HCT116 (cell line): ENCODE data around the gene GNA12. TPM values are rescaled to one million over a fixed set of nuclear protein-coding genes. Genes with fewer than 3 reads are reported as not detected.

ENCODE experiments used
- ATAC-seq: fragments of 200-7000 bp; cut with Tn5 transposase; 2 replicates; pipeline ENCODE4 v1.9.1; 2020; ENCODE audit warnings: mild to moderate bottlenecking, moderate library complexity
- BruUV-seq: library from RNA; stranded (reverse); fragments of 400-500 nt; replicated peaks from 2 replicates; lab custom pipeline; 2021; lab: Mats Ljungman, UMichigan
- CTCF ChIA-PET: fragments of 300-600 bp; sonication (Branson Sonifier 250); formaldehyde crosslinking; loops from one replicate; lab custom pipeline; 2021; ENCODE audit warnings: antibody characterized with exemption; lab: Charles Lee
- POLR2A ChIA-PET: fragments of 300-600, 350-600 bp; sonication (Branson Sonifier 250); formaldehyde crosslinking; loops from one replicate; lab custom pipeline; 2021; ENCODE audit warnings: antibody characterized with exemption; lab: Charles Lee
- RAD21 ChIA-PET, 2 experiments: fragments of 300-600 bp; sonication (Branson Sonifier 250); formaldehyde crosslinking; loops; one replicate each; lab custom pipeline; 2023; ENCODE audit warnings: low total read pairs in 2 of 2; ENCODE audit not compliant: uncharacterized antibody in 2 of 2, unreplicated experiment in 2 of 2, low non-redundant PET in 1 of 2; lab: Charles Lee
- DNase-seq: peaks from one replicate; pipeline ENCODE4 v3.0.0-alpha.2; 2010; ENCODE audit warnings: low read depth, low spot score
- H2AFZ ChIP-seq: fragments of 200-600 bp; shearing (Covaris generic), sonication (generic); 2 replicates; pipeline ENCODE4 v1.6.1; 2017; ENCODE audit warnings: low read depth, mixed run types, mixed read lengths, antibody characterized with exemption, low read length; ENCODE audit not compliant: poor library complexity, severe bottlenecking
- H3K27ac ChIP-seq: 2 replicates; pipeline ENCODE4 v1.5.1; 2012; ENCODE audit warnings: low read depth, low read length
- H3K27me3 ChIP-seq: fragments of 200-600 bp; sonication (generic); 2 replicates; pipeline ENCODE4 v1.6.1; 2016; ENCODE audit warnings: mixed run types, low read length, mixed read lengths; ENCODE audit not compliant: insufficient read depth
- H3K36me3 ChIP-seq, 2 experiments: fragments of 200-500 bp in 1 of 2; fragments of 200-600 bp in 1 of 2; sonication (Bioruptor generic) in 1 of 2; sonication (generic) in 1 of 2; 2 replicates each; pipeline versions ENCODE4 v1.5.1 to v1.6.1; 2014 to 2016; ENCODE audit warnings: low read length in 2 of 2, inconsistent platforms in 1 of 2, mixed read lengths in 1 of 2, mixed run types in 1 of 2; ENCODE audit not compliant: insufficient read depth in 2 of 2, control insufficient read depth in 1 of 2
- H3K4me1 ChIP-seq, 2 experiments: fragments of 200-600 bp in 1 of 2; sonication (generic) in 1 of 2; 2 replicates each; pipeline versions ENCODE4 v1.5.1 to v1.6.1; 2012 to 2017; ENCODE audit warnings: low read length in 2 of 2, inconsistent platforms in 1 of 2, mild to moderate bottlenecking in 1 of 2, mixed read lengths in 1 of 2, mixed run types in 1 of 2, moderate library complexity in 1 of 2; ENCODE audit not compliant: insufficient read depth in 2 of 2, control insufficient read depth in 1 of 2
- H3K4me2 ChIP-seq: fragments of 200-600 bp; sonication (generic); 2 replicates; pipeline ENCODE4 v1.6.1; 2017; ENCODE audit warnings: mixed run types, low read length, mixed read lengths
- H3K4me3 ChIP-seq, 2 experiments: fragments of 200-600 bp in 1 of 2; sonication (generic) in 1 of 2; replicated peaks in 1 of 2; 2 replicates each; pipeline ENCODE4 v1.5.1; 2011 to 2016; ENCODE audit warnings: low read length in 2 of 2, control low read depth in 1 of 2, low read depth in 1 of 2, mild to moderate bottlenecking in 1 of 2, mixed read lengths in 1 of 2, mixed run types in 1 of 2
- H3K79me2 ChIP-seq: fragments of 200-600 bp; sonication (generic); 2 replicates; pipeline ENCODE4 v1.6.1; 2017; ENCODE audit warnings: mild to moderate bottlenecking, mixed run types, low read length, moderate library complexity, mixed read lengths; ENCODE audit not compliant: insufficient read depth
- H3K9ac ChIP-seq: fragments of 200-600 bp; sonication (generic); 2 replicates; pipeline ENCODE4 v1.6.1; 2016; ENCODE audit warnings: low read length, mixed read lengths
- H3K9me2 ChIP-seq: fragments of 200-600 bp; sonication (generic), shearing (Covaris generic); 2 replicates; pipeline ENCODE4 v1.6.1; 2017; ENCODE audit warnings: mixed run types, mild to moderate bottlenecking, moderate library complexity; ENCODE audit not compliant: insufficient read depth
- H3K9me3 ChIP-seq, 2 experiments: fragments of 200-500 bp in 1 of 2; fragments of 200-600 bp in 1 of 2; sonication (Bioruptor generic) in 1 of 2; sonication (generic) in 1 of 2; 2 replicates each; pipeline ENCODE4 v1.6.1; 2014 to 2017; ENCODE audit warnings: low read length in 2 of 2, mixed read lengths in 2 of 2, inconsistent platforms in 1 of 2, low read depth in 1 of 2, mild to moderate bottlenecking in 1 of 2, mixed run types in 1 of 2, moderate library complexity in 1 of 2; ENCODE audit not compliant: control insufficient read depth in 1 of 2, insufficient read depth in 1 of 2
- H4K20me1 ChIP-seq: fragments of 200-600 bp; sonication (generic), shearing (Covaris generic); 2 replicates; pipeline ENCODE4 v1.6.1; 2017; ENCODE audit warnings: mixed run types, mild to moderate bottlenecking, moderate library complexity; ENCODE audit not compliant: insufficient read depth
- CBX3 ChIP-seq: IDR thresholded peaks from 2 replicates; pipeline ENCODE4 v1.6.1; 2012; ENCODE audit warnings: low read depth
- EGR1 ChIP-seq: IDR thresholded peaks from 2 replicates; pipeline ENCODE4 v1.6.1; 2012; ENCODE audit warnings: low read depth
- ELF1 ChIP-seq: IDR thresholded peaks from 2 replicates; pipeline ENCODE4 v1.6.1; 2012; ENCODE audit warnings: low read depth, borderline replicate concordance
- FOSL1 ChIP-seq: IDR thresholded peaks from 2 replicates; pipeline ENCODE4 v1.6.1; 2012; ENCODE audit warnings: low read depth
- JUND ChIP-seq: IDR thresholded peaks from 2 replicates; pipeline ENCODE4 v1.6.1; 2012
- POLR2A ChIP-seq: IDR thresholded peaks from 2 replicates; pipeline ENCODE4 v1.7.0; 2011; ENCODE audit warnings: borderline replicate concordance; ENCODE audit not compliant: insufficient read depth, insufficient read length; ENCODE audit errors: extremely low read depth
- POLR2AphosphoS5 ChIP-seq: IDR thresholded peaks from 2 replicates; pipeline ENCODE4 v1.6.1; 2011; ENCODE audit warnings: mild to moderate bottlenecking, low read depth, low read length, moderate library complexity
- RAD21 ChIP-seq: IDR thresholded peaks from 2 replicates; pipeline ENCODE4 v1.6.1; 2012; ENCODE audit warnings: low read depth, mild to moderate bottlenecking
- SIN3A ChIP-seq: IDR thresholded peaks from 2 replicates; pipeline ENCODE4 v1.6.1; 2012; ENCODE audit warnings: low read depth
- SP1 ChIP-seq: IDR thresholded peaks from 2 replicates; pipeline ENCODE4 v1.6.1; 2012; ENCODE audit warnings: low read depth
- SRF ChIP-seq: IDR thresholded peaks from 2 replicates; pipeline ENCODE4 v1.6.1; 2012; ENCODE audit warnings: low read depth
- YY1 ChIP-seq: IDR thresholded peaks from 2 replicates; pipeline ENCODE4 v1.6.1; 2011; ENCODE audit warnings: low read length, low read depth, moderate library complexity, mild to moderate bottlenecking; ENCODE audit not compliant: insufficient replicate concordance; ENCODE audit errors: extremely low read depth
- ZFX ChIP-seq: fragments of 450-650 bp; IDR thresholded peaks from 2 replicates; pipeline ENCODE4 v1.6.1; 2017
- ZNF274 ChIP-seq: fragments of 200-500 bp; sonication (Bioruptor generic); IDR thresholded peaks from 2 replicates; pipeline ENCODE4 v1.6.1; 2014; ENCODE audit warnings: mild to moderate bottlenecking, low read depth, low read length, inconsistent platforms
- intact Hi-C: fragments of 100-400 bp; cut with micrococcal nuclease; formaldehyde crosslinking; loops from 2 replicates; pipeline ENCODE4 v1.10.0; 2022
- total RNA-seq: library from RNA; stranded (reverse); gene quantifications from one replicate; pipeline ENCODE4 v1.2.1, GENCODE V29; 2021; ENCODE audit not compliant: unreplicated experiment
- TF ChIP-seq, protein P1 (sequence below): IDR thresholded peaks from 2 replicates; pipeline ENCODE4 v1.6.1; 2012
- TF ChIP-seq, protein P2 (sequence below): IDR thresholded peaks from 2 replicates; pipeline ENCODE4 v1.6.1; 2012; ENCODE audit warnings: low read depth
- TF ChIP-seq, protein P3 (sequence below), 3 experiments: fragments of 200-600 bp in 1 of 3; sonication (generic) in 1 of 3; IDR thresholded peaks in 2 of 3; conservative IDR thresholded peaks in 1 of 3; 2 replicates each; pipeline ENCODE4 v1.5.1; 2012 to 2017; ENCODE audit warnings: low read depth in 2 of 3, low read length in 2 of 3, antibody characterized with exemption in 1 of 3, borderline replicate concordance in 1 of 3, control low read depth in 1 of 3, mild to moderate bottlenecking in 1 of 3, mixed read lengths in 1 of 3, mixed run types in 1 of 3, moderate library complexity in 1 of 3; ENCODE audit not compliant: insufficient read depth in 1 of 3
- TF ChIP-seq, protein P4 (sequence below): IDR thresholded peaks from 2 replicates; pipeline ENCODE4 v1.6.1; 2012
- TF ChIP-seq, protein P5 (sequence below): IDR thresholded peaks from 2 replicates; pipeline ENCODE4 v1.6.1; 2011; ENCODE audit warnings: mild to moderate bottlenecking, low read length, moderate library complexity; ENCODE audit not compliant: insufficient replicate concordance; ENCODE audit errors: extremely low read depth

GNA12 gene
- total RNA-seq, 1 experiment from 2014 or later: 32.6 TPM

DNA sequence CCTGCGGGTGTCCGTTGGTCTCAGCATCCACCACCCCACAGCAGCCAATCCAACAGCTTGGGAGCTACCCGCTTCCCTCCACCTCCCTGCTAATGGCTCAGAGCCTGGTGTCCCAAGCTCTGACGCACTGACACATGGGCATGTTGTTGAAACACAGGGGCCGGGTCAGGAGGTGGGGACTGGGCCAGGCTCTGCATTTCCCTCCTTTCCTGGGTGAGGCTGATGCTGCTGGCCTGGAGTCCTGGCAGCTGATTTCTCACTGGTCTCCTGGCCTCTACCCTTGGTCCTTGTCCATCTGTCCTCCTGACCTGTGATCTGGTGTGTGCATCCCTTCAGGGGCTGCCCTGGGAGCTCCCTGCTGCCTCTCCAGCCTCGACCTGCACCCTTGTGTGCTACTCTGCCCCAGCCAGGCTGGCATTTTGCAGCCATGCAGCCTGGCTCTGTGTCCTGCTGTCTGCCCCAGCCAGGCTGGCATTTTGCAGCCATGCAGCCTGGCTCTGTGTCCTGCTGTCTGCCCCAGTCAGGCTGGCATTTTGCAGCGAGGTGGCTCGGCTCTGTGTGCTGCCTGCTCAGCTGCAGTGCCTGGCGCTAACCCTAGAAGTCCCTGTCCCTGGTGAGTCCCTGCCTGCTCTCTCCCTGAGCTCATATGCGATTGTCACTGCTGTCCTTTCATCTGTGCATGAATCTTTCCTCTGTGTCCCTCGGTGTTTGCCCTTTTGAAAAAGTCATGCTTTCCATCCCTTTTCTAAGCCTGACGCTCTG is 142.1 kb downstream of the GNA12 start:
- no peak for TF ChIP-seq SIN3A
- TF ChIP-seq SP1: no peak
- TF ChIP-seq JUND: no peak
- TF ChIP-seq FOSL1: no peak
- no peak for TF ChIP-seq SRF
- TF ChIP-seq POLR2A: no peak
- TF ChIP-seq EGR1: no peak
- TF ChIP-seq, protein P1, sequence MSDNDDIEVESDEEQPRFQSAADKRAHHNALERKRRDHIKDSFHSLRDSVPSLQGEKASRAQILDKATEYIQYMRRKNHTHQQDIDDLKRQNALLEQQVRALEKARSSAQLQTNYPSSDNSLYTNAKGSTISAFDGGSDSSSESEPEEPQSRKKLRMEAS: no peak
- TF ChIP-seq, protein P2, sequence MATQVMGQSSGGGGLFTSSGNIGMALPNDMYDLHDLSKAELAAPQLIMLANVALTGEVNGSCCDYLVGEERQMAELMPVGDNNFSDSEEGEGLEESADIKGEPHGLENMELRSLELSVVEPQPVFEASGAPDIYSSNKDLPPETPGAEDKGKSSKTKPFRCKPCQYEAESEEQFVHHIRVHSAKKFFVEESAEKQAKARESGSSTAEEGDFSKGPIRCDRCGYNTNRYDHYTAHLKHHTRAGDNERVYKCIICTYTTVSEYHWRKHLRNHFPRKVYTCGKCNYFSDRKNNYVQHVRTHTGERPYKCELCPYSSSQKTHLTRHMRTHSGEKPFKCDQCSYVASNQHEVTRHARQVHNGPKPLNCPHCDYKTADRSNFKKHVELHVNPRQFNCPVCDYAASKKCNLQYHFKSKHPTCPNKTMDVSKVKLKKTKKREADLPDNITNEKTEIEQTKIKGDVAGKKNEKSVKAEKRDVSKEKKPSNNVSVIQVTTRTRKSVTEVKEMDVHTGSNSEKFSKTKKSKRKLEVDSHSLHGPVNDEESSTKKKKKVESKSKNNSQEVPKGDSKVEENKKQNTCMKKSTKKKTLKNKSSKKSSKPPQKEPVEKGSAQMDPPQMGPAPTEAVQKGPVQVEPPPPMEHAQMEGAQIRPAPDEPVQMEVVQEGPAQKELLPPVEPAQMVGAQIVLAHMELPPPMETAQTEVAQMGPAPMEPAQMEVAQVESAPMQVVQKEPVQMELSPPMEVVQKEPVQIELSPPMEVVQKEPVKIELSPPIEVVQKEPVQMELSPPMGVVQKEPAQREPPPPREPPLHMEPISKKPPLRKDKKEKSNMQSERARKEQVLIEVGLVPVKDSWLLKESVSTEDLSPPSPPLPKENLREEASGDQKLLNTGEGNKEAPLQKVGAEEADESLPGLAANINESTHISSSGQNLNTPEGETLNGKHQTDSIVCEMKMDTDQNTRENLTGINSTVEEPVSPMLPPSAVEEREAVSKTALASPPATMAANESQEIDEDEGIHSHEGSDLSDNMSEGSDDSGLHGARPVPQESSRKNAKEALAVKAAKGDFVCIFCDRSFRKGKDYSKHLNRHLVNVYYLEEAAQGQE: no peak
- TF ChIP-seq ZFX: no peak
- TF ChIP-seq, protein P3, sequence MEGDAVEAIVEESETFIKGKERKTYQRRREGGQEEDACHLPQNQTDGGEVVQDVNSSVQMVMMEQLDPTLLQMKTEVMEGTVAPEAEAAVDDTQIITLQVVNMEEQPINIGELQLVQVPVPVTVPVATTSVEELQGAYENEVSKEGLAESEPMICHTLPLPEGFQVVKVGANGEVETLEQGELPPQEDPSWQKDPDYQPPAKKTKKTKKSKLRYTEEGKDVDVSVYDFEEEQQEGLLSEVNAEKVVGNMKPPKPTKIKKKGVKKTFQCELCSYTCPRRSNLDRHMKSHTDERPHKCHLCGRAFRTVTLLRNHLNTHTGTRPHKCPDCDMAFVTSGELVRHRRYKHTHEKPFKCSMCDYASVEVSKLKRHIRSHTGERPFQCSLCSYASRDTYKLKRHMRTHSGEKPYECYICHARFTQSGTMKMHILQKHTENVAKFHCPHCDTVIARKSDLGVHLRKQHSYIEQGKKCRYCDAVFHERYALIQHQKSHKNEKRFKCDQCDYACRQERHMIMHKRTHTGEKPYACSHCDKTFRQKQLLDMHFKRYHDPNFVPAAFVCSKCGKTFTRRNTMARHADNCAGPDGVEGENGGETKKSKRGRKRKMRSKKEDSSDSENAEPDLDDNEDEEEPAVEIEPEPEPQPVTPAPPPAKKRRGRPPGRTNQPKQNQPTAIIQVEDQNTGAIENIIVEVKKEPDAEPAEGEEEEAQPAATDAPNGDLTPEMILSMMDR (IDR thresholded peaks at IDR 0.05 in 2 of 3, conservative IDR thresholded peaks at IDR 0.05 in 1 of 3; ENCODE audit: borderline replicate concordance in 1 of 3, insufficient read depth in 1 of 3, low read depth in 2 of 3, low read length in 2 of 3): no peak
- no peak for TF ChIP-seq ZNF274
- TF ChIP-seq, protein P4, sequence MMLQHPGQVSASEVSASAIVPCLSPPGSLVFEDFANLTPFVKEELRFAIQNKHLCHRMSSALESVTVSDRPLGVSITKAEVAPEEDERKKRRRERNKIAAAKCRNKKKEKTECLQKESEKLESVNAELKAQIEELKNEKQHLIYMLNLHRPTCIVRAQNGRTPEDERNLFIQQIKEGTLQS: no peak
- TF ChIP-seq, protein P5, sequence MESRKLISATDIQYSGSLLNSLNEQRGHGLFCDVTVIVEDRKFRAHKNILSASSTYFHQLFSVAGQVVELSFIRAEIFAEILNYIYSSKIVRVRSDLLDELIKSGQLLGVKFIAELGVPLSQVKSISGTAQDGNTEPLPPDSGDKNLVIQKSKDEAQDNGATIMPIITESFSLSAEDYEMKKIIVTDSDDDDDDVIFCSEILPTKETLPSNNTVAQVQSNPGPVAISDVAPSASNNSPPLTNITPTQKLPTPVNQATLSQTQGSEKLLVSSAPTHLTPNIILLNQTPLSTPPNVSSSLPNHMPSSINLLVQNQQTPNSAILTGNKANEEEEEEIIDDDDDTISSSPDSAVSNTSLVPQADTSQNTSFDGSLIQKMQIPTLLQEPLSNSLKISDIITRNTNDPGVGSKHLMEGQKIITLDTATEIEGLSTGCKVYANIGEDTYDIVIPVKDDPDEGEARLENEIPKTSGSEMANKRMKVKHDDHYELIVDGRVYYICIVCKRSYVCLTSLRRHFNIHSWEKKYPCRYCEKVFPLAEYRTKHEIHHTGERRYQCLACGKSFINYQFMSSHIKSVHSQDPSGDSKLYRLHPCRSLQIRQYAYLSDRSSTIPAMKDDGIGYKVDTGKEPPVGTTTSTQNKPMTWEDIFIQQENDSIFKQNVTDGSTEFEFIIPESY: no peak
- no peak for TF ChIP-seq YY1
- no peak for TF ChIP-seq ELF1
- TF ChIP-seq CBX3: no peak
- TF ChIP-seq RAD21: no peak
- TF ChIP-seq POLR2AphosphoS5: no peak
- TF ChIP-seq, all 23 proteins: peak for 0
- no peak overlapping the region for H3K27ac ChIP-seq
- no peaks in the 10 kb centered on the region for H3K36me3 ChIP-seq
- ATAC-seq (no peak), DNase-seq (no peak)
- peaks cover 8 to 12% of the 10 kb centered on the region in 2 experiments for H3K4me1 ChIP-seq
- no peak overlapping the region for H3K9ac ChIP-seq
- ChIA-PET RAD21 (no interaction called here), CTCF (no interaction called here), POLR2A (no interaction called here)
- H2AFZ ChIP-seq: no peak overlapping the region
- BruUV-seq: no TSS peak
- H3K4me2 ChIP-seq: no peak overlapping the region
- no peaks in the 10 kb centered on the region for H3K9me2 ChIP-seq
- H4K20me1 ChIP-seq: no peaks in the 10 kb centered on the region
- H3K9me3 ChIP-seq: no peaks in the 10 kb centered on the region
- H3K27me3 ChIP-seq: no peaks in the 10 kb centered on the region
- intact Hi-C loops: no loop called here
- no peak overlapping the region for H3K4me3 ChIP-seq
- no peaks in the 10 kb centered on the region for H3K79me2 ChIP-seq
